Activated naive CD8-positive, alpha-beta T cell treated with anti-CD3 and anti-CD28 coated beads, Interleukin-2, amount 10 ng/mL, durations not matched to agents 7 days and 5 days (primary cell): ENCODE data around the gene USE1. TPM values are rescaled to one million over a fixed set of nuclear protein-coding genes. Genes with fewer than 3 reads are reported as not detected.

Experiments used
- ATAC-seq: fragments of 150-1000 bp; cut with Tn5 transposase; one replicate; pipeline ENCODE4 v1.10.0; 2021; ENCODE audit warnings: low read depth, moderate library complexity
- POLR2A ChIA-PET: fragments of 350-600 bp; sonication (Branson Sonifier 250); formaldehyde crosslinking; loops from one replicate; lab custom pipeline; 2021; ENCODE audit warnings: antibody characterized with exemption; lab: Charles Lee
- DNase-seq: peaks from one replicate; pipeline ENCODE4 v3.0.0; 2021
- H3K27ac Mint-ChIP-seq: one replicate; pipeline ENCODE4 v1.8.0; 2022; ENCODE audit warnings: mild to moderate bottlenecking, mixed read lengths
- H3K27me3 Mint-ChIP-seq: one replicate; pipeline ENCODE4 v1.8.0; 2022; ENCODE audit warnings: mild to moderate bottlenecking, moderate library complexity, mixed read lengths
- H3K36me3 Mint-ChIP-seq: one replicate; pipeline ENCODE4 v1.8.0; 2021; ENCODE audit warnings: mild to moderate bottlenecking, mixed read lengths
- H3K4me1 Mint-ChIP-seq: one replicate; pipeline ENCODE4 v1.8.0; 2021; ENCODE audit warnings: mixed read lengths
- H3K4me3 Mint-ChIP-seq: one replicate; pipeline ENCODE4 v1.8.0; 2022; ENCODE audit warnings: mild to moderate bottlenecking, moderate library complexity, mixed read lengths
- H3K9me3 Mint-ChIP-seq: one replicate; pipeline ENCODE4 v1.8.0; 2021; ENCODE audit warnings: mixed read lengths
- total RNA-seq, 2 experiments: library from RNA; stranded (reverse); gene quantifications; one replicate each; pipeline ENCODE4 v1.2.3, GENCODE V29; 2021

Gene USE1
- total RNA-seq, 2 experiments from 2014 or later = 30.1 to 31.8 TPM

DNA sequence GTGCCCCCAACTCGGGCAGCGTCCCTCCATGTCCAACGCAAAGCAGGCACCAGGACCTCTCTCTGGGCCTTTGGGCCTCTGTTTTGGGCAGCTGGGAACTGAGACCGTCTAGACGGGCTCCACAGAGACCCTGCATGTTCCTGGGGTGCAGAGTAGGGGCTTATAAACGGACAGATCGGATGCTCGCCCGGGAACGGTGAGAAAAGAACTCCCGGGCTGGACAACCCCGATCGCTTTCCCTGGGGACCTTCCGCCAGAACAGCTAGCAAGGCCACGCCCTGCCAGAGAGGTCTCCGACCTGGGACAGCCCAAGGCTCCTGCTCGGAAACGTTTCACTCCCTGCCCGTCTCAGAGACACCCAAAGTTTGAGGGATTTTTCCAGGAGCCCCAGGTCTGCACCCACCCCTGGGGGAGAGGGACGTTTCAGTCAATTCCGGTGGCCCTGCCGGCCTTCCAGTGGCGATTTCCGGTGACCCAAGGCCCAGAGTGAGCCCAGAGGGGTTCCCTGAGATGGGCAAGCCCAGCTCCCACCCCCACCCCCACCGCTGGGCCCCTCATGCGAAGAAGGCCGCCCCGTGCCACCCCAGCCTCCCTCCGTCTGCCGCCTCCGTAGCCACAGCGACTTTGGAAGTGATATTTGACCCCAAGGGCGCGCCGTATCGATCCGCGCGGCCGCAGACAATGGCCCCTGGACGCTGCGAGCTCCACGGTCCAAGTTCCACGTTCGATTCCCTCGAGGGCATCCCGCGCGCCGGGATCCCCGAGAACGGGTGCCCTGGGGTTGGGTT is 28.9 kb downstream of the USE1 start:
- Mint-ChIP-seq H3K4me1 (peaks cover 3% of the 10 kb centered on the region), H3K27ac (no peak overlapping the region), H3K9me3 (no peaks in the 10 kb centered on the region), H3K36me3 (no peaks in the 10 kb centered on the region), H3K4me3 (peak overlapping the region; percentile 28), H3K27me3 (peaks cover 27% of the 10 kb centered on the region)
- POLR2A ChIA-PET = interaction anchor here (0.9 kb wide), 1 partner anchor 29 kb away, joined by 3 read pairs; the partner anchor contains the start of gene USE1
- DNase-seq (no peak), ATAC-seq (no peak)

DNA sequence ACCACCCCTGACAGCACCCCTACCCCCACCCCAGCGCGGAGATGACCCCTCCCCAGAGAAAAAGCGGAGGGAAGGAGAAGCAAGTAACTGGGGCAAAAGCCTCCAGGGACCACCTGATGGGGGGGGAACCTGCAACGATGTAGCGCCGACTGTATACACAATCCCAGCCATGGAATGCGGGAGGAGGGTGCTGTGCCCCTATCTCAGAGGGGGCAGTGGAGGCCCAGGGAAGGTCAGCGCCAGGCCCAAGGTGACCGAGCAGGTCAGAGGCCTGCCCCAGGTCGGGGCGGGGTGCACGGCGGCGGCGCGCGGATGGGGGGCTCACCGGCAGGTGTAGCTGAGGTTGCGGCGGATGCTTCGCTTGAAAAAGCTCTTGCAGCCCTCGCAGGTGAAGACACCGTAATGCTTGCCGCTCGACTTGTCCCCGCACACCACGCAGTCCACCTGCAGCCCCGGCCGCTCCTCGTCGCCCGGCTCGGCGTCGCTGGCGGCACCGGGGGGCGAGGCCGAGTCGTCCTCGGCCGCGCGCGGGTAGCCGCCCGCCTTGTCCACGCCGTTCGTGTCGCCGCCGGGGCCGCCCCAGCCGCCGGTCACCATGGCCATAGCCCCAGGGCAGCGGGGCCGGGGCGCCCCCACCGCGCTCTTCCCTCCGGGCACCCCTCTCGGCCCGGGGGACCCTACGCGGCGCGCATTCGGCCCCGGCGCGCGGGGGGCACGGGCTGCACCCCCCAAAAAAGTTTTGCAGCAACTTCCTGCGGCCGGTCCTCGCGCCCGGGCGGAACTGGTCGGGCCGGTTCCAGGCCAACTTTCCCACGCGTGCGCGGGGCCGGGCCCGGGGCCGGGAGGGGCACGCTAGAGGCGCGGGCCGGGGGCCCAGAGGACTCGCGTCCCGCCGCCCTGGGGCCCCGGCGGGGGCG is 29.7 kb downstream of the USE1 start:
- Mint-ChIP-seq H3K9me3 (no peaks in the 10 kb centered on the region), H3K4me3 (peak overlapping the region; percentile 28), H3K36me3 (no peaks in the 10 kb centered on the region), H3K27ac (no peak overlapping the region), H3K4me1 (peaks cover 3% of the 10 kb centered on the region), H3K27me3 (peaks cover 27% of the 10 kb centered on the region)
- DNase-seq (peak; percentile 51), ATAC-seq (no peak)
- POLR2A ChIA-PET = no interaction called here

DNA sequence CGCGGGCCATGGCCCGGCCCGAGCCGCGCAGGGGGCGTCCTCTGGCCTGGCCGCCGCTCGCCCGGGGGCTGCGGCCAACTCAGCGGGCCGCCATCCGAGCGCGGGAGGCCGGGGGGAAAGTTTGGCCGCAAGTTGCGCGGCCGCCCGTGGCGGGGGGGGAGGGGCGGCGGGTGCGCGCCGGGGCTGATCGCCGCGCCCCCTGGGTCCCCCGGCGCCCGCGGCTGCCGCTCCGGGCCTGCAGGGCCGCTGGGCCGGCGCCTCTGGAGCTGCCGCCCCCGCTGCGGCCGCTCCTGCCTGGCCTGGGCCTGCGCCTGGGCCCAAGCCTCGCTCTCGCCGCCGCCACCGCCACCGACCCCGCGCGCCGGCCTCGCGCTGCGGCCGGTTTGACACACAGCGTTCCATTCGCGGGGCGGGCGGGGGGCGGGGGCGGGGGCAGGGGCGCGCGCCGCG is 30.4 kb downstream of the USE1 start, which contains the start of gene NR2F6:
TSS of gene NR2F6 (minus strand) at position 385 of the 450 bp plus-strand sequence. CDS start 699 bp downstream, outside the sequence.
- peaks cover 3% of the 10 kb centered on the region for H3K4me1 Mint-ChIP-seq
- H3K27ac Mint-ChIP-seq = peak within 1 kb of the TSS; percentile 61
- DNase-seq = no peak
- peak within 1 kb of the TSS; percentile 93 for H3K4me3 Mint-ChIP-seq
- POLR2A ChIA-PET = no interaction called here
- H3K27me3 Mint-ChIP-seq = peaks cover 27% of the 10 kb centered on the region
- peak; percentile 13 for ATAC-seq
- no peaks in the 10 kb centered on the region for H3K36me3 Mint-ChIP-seq
- no peaks in the 10 kb centered on the region for H3K9me3 Mint-ChIP-seq

DNA sequence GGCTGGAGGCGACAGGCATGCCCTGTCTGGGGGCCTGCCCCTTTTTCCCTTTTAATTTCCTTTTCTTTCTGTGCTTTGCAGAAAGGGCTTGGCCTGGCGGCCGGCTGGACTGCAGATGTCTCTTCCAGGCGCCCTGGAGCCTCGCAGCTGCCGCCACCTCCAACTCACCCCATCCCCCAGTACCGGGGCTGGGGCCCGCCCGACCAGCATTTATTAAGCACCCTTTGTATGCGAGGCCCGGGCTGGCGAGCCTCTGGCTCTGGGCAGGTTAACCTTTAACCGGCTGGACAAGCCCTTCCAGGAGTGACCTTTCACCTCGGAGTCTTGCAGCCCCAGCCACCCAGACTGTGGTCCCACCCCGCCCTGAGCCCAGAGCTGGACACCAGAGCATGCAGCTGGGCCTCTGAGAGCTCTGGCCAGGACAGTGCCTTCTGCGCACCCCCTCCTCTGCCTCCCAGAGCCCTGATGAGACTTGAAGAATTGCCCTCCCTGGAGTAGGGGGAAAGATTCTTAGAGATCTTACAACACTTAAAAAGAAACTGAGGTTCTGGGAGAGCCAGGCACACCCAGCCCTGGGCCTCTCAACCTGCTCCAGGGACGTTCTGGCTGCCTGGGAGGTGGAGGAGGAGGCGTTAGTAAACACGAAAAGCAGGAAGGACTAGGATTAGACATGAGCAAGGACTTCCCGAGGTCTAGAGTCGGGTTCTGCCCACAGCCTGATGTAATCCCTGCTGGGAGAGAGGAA is 31.7 kb downstream of the USE1 start:
- Mint-ChIP-seq H3K4me3 (peak overlapping the region; percentile 60), H3K27me3 (peaks cover 22% of the 10 kb centered on the region)
- POLR2A ChIA-PET = no interaction called here

DNA sequence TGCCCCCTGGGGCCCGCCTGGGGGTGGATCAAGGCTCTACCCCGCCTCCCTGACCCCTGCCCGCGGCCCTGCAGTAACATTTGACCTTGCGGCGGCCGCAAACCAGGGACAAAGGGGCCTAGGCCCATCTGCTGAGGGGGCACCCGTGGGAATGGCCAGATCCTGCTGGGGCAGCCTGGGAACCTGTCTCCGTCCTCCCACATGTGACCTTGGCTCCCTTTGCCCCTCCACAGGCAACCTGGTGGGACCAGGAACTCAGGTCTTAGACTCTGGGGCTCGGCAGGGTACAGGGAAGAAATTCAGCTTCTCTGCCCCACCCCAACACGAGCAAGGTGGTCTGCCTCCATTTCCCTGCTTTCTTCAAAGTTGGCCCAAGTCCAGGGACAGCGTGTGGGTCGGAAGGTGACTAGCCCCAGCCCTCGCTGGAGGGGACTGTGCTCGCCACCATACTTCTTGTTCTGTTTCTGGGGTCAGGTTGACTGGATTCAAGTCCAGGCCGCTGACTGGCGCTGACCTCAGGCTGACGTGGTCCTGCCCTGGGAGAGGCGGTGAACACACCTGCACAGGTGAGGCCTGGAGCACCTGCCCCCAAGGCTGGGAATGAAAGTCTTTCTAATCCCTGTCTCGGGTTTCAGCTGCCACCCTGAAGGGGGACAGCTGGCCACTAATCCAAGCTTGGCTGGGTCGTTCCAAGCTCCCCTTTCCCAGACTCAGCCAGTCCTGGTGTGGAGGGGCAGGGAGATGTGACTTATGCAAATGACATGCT is 33.0 kb downstream of the USE1 start:
- POLR2A ChIA-PET = no interaction called here
- ATAC-seq (no peak), DNase-seq (no peak)
- Mint-ChIP-seq H3K9me3 (no peaks in the 10 kb centered on the region), H3K27me3 (peaks cover 22% of the 10 kb centered on the region), H3K36me3 (no peaks in the 10 kb centered on the region), H3K4me3 (no peak overlapping the region), H3K4me1 (peaks cover 3% of the 10 kb centered on the region), H3K27ac (no peak overlapping the region)

More for the DNA sequence above, 31.7 kb downstream of the USE1 start:
- DNase-seq (no peak), ATAC-seq (no peak)
- Mint-ChIP-seq H3K4me1 (peaks cover 3% of the 10 kb centered on the region), H3K27ac (peak overlapping the region; percentile 61), H3K36me3 (no peaks in the 10 kb centered on the region), H3K9me3 (no peaks in the 10 kb centered on the region)

DNA sequence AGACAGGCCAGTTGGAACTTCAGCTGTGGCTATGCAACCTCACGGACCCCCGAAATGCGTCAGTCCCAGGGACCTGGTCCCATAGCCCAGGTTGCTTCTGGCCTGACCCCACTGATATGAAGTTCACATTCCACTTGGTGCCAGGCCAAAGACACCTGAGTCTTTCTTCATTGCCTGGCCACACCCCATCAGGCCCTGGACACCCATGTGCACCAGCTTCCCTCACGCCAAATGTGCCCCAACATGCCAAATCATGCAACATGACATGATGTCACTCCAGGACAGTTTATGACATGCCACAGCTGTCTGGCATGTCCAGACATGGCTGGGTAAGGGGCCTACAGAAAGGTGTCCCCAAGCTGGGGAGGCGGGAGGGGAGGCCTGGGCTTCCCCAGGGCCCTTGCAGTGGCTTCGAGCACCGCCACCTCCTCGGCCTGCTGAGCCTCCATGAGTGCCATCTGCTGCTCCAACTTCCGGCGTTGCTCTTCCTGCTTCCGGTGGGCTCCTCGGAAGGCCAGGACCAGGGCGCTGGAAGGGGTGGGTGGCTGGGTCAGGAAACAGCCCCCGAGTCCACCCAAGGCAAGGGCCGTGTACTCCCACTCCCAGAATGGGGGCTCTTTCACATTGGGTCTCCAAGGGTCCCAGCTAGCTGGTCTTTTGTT is 34.9 kb downstream of the USE1 start:
- DNase-seq (no peak), ATAC-seq (no peak)
- H3K4me3 Mint-ChIP-seq = no peak overlapping the region
- H3K27me3 Mint-ChIP-seq = peaks cover 12% of the 10 kb centered on the region
- no peaks in the 10 kb centered on the region for H3K36me3 Mint-ChIP-seq
- no peaks in the 10 kb centered on the region for H3K9me3 Mint-ChIP-seq
- H3K27ac Mint-ChIP-seq = no peak overlapping the region
- peaks cover 3% of the 10 kb centered on the region for H3K4me1 Mint-ChIP-seq
- POLR2A ChIA-PET = no interaction called here

DNA sequence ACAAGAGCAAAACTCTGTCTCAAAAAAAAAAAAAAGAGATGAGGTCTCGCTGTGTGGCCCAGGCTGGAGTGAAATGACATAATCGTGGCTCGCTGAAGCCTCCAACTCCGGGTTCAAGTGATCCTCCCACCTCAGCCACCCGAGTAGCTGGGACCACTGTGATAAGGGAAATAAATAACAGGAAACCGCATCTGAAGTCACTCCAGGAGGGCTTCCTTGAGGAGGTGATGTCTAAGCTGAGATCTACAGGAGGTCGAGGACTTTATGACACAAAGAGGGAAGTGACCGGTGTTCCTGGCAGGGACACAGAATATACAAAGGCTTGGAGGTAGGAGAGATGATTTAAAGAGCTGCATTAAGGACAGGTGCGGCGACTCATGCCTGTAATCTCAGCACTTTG is 39.5 kb downstream of the USE1 start:
- no peak for ATAC-seq
- Mint-ChIP-seq H3K27me3 (no peaks in the 10 kb centered on the region), H3K36me3 (no peaks in the 10 kb centered on the region), H3K9me3 (no peaks in the 10 kb centered on the region), H3K27ac (no peak overlapping the region), H3K4me1 (no peaks in the 10 kb centered on the region), H3K4me3 (no peak overlapping the region)
- POLR2A ChIA-PET = interaction anchor here (0.6 kb wide), 1 partner anchor 69 kb away, joined by 4 read pairs; no protein-coding TSS in a partner anchor
- no peak for DNase-seq

DNA sequence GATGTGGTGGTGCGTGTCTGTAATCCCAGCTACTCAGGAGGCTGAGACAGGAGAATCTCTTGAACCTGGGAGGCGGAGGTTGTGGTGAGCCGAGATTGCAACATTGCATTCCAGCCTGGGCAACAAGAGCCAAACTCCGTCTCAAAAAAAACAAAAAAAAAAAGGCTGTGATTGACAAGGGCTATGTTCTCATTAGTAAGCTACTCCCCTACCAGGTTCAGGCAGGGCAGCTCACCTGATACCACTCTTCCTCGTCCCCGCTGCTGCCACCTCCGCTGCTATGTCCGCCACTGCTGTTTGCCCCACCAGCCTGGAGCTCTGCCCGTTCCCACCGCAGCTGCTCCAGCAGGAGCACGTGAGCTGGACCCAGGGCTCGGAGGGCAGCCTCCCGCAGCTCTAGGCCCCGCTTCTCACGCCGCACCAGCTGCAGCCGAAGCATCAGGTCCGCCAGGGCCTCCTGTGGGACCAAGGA is 40.0 kb downstream of the USE1 start:
- Mint-ChIP-seq H3K27ac (no peak overlapping the region), H3K9me3 (no peaks in the 10 kb centered on the region), H3K4me1 (no peaks in the 10 kb centered on the region), H3K36me3 (no peaks in the 10 kb centered on the region), H3K4me3 (no peak overlapping the region), H3K27me3 (no peaks in the 10 kb centered on the region)
- DNase-seq = no peak
- ATAC-seq = no peak
- POLR2A ChIA-PET = no interaction called here

DNA sequence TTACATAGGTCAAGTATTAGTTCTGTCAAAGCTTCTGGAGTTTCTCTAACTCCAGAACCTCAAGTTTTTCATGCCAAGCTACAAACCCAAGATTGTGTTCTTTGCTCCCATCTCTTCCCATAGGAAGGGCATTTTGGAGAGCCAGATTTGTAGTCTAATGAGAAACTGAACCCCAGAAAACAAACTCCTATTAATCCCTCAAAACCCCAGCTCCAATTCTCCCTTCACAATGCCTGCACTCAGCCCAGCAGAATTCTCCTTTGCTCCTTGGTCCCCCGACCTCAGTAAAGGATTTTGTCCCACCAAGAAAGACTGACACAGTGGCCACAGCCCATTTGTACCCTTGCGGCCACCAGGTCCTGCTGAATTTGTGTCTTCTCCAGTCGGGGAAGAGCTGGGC is 41.0 kb downstream of the USE1 start:
- Mint-ChIP-seq H3K27me3 (no peaks in the 10 kb centered on the region), H3K4me3 (no peak overlapping the region), H3K27ac (no peak overlapping the region), H3K36me3 (no peaks in the 10 kb centered on the region), H3K4me1 (peaks cover 5% of the 10 kb centered on the region), H3K9me3 (no peaks in the 10 kb centered on the region)
- no peak for DNase-seq
- ATAC-seq = no peak
- POLR2A ChIA-PET = no interaction called here

DNA sequence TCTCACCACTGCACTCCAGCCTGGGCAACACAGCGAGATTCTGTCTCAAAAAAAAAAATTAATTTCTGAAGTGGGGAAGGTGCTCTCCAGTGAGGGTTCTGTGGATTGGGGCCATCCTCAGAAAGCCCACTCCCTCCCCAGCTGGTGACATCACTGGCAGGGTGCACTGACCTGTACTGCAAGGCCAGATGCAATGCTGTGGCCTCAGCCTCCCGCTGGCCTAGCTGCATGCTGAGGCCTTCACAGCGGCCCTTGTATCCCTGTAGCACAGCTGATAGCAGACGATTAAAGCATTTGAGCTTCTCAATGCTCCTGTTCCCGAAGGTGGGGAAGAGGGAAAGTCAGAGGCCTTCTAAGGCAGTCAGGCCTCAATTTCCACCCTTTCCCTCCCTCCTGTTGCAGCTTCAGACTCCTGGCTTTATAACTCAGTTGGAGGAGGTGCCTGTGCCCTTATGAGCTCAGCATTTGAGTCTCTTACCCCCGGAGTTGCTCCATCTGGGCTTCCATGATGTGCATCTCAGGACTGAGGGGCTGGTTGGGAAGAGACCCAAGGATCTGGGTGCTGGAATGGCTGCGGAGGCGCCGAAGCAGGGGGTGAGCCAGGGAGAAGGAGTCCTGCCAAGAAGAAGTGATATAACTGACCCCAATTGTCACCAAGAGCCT is 44.1 kb downstream of the USE1 start:
- Mint-ChIP-seq H3K36me3 (no peaks in the 10 kb centered on the region), H3K9me3 (no peaks in the 10 kb centered on the region), H3K4me1 (peaks cover 5% of the 10 kb centered on the region), H3K27ac (no peak overlapping the region), H3K4me3 (no peak overlapping the region), H3K27me3 (no peaks in the 10 kb centered on the region)
- DNase-seq (no peak), ATAC-seq (no peak)
- POLR2A ChIA-PET = interaction anchor here (0.8 to 1.5 kb wide), 3 partner anchors 9 to 31 kb away, joined by 3 to 4 read pairs (median 3); no protein-coding TSS in a partner anchor

DNA sequence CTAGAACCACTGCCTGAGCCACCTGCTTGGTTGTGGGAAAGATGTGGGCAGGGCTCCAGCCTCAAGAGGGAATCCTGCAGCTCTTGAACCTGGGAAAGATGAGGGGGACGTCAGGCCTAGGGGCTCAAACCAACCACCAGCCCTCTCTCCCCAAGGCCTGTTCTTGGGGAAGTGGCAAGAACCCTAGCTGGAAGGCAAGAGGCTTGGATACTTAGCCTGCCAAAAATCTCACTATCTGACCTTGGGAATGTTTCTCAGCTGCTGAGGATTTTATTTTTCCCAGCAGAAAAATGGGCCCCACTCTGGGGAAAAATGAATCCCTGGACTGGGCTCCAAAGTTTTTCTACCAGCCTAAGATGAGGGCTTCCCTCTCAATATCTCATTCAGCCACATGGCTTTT is 44.8 kb downstream of the USE1 start:
- DNase-seq = no peak
- Mint-ChIP-seq H3K27me3 (no peaks in the 10 kb centered on the region), H3K36me3 (no peaks in the 10 kb centered on the region), H3K9me3 (no peaks in the 10 kb centered on the region), H3K4me1 (peaks cover 10% of the 10 kb centered on the region), H3K4me3 (no peak overlapping the region), H3K27ac (no peak overlapping the region)
- ATAC-seq = no peak
- POLR2A ChIA-PET = interaction anchor here (1.4 to 1.8 kb wide), 3 partner anchors 19 to 34 kb away, joined by 3 to 8 read pairs (median 4); partner anchors contain the start of gene OCEL1
